ENCODE measurements around the gene REL.
"Not testable (repeated sequence)": the region's sequence is repeated elsewhere in the genome, so short reads cannot be mapped to it uniquely, and the experiment has no call there.

Gene REL

GRCh38 chr2:60925994-60926740, 44.8 kb downstream of the REL start:
- Histone ChIP-seq H3K36me3 (ENCODE audit: control insufficient read depth, insufficient read depth, low read length) (peaks cover 10% of the 10 kb centered on the region; the same call in 1 of the 2 replicates), H3K9ac (ENCODE audit: low read depth, low read length) (no peak overlapping the region), H3K27ac (ENCODE audit: low read depth, low read length) (peak overlapping the region; percentile 4), H3K4me3 (ENCODE audit: low read depth, low read length) (no peak overlapping the region; the same call in 1 of the 2 replicates), H3K27me3 (ENCODE audit: control insufficient read depth, insufficient read depth, low read length) (no peaks in the 10 kb centered on the region), H3K4me1 (ENCODE audit: control insufficient read depth, insufficient read depth, low read length) (peaks cover 13% of the 10 kb centered on the region), H3K9me3 (ENCODE audit: control insufficient read depth, insufficient read depth, low read length) (no peaks in the 10 kb centered on the region)

GRCh38 chr2:60926741-60927552, 45.6 kb downstream of the REL start:
- no peak overlapping the region for H3K4me3 ChIP-seq (ENCODE audit: low read depth, low read length)
- peaks cover 13% of the 10 kb centered on the region for H3K4me1 ChIP-seq (ENCODE audit: control insufficient read depth, insufficient read depth, low read length)
- no peak overlapping the region for H3K9ac ChIP-seq (ENCODE audit: low read depth, low read length)
- H3K36me3 ChIP-seq (ENCODE audit: control insufficient read depth, insufficient read depth, low read length): peaks cover 6% of the 10 kb centered on the region; the same call in 1 of the 2 replicates
- no peak overlapping the region for H3K27ac ChIP-seq (ENCODE audit: low read depth, low read length)
- no peaks in the 10 kb centered on the region for H3K27me3 ChIP-seq (ENCODE audit: control insufficient read depth, insufficient read depth, low read length)
- H3K9me3 ChIP-seq (ENCODE audit: control insufficient read depth, insufficient read depth, low read length): no peaks in the 10 kb centered on the region

- not testable (repeated sequence) for H3K36me3 ChIP-seq (ENCODE audit: control insufficient read depth, insufficient read depth, low read length); H3K9me3 ChIP-seq (ENCODE audit: control insufficient read depth, insufficient read depth, low read length); H3K27me3 ChIP-seq (ENCODE audit: control insufficient read depth, insufficient read depth, low read length); H3K27ac ChIP-seq (ENCODE audit: low read depth, low read length); H3K4me1 ChIP-seq (ENCODE audit: control insufficient read depth, insufficient read depth, low read length); H3K9ac ChIP-seq (ENCODE audit: low read depth, low read length); H3K4me3 ChIP-seq (ENCODE audit: low read depth, low read length)
These were observed 50.7 kb downstream of the REL start for GRCh38 chr2:60932061-60932460.

- Histone ChIP-seq H3K27me3 (ENCODE audit: control insufficient read depth, insufficient read depth, low read length) (no peaks in the 10 kb centered on the region), H3K36me3 (ENCODE audit: control insufficient read depth, insufficient read depth, low read length) (no peaks in the 10 kb centered on the region), H3K9me3 (ENCODE audit: control insufficient read depth, insufficient read depth, low read length) (no peaks in the 10 kb centered on the region), H3K4me3 (ENCODE audit: low read depth, low read length) (no peak overlapping the region), H3K27ac (ENCODE audit: low read depth, low read length) (no peak overlapping the region), H3K9ac (ENCODE audit: low read depth, low read length) (no peak overlapping the region), H3K4me1 (ENCODE audit: control insufficient read depth, insufficient read depth, low read length) (no peaks in the 10 kb centered on the region)
These were observed 51.6 kb downstream of the REL start for GRCh38 chr2:60932954-60933353.

GRCh38 chr2:60934165-60934722, 52.9 kb downstream of the REL start:
- Histone ChIP-seq H3K4me1 (ENCODE audit: control insufficient read depth, insufficient read depth, low read length) (no peaks in the 10 kb centered on the region), H3K27ac (ENCODE audit: low read depth, low read length) (no peak overlapping the region), H3K27me3 (ENCODE audit: control insufficient read depth, insufficient read depth, low read length) (no peaks in the 10 kb centered on the region), H3K9me3 (ENCODE audit: control insufficient read depth, insufficient read depth, low read length) (no peaks in the 10 kb centered on the region), H3K36me3 (ENCODE audit: control insufficient read depth, insufficient read depth, low read length) (no peaks in the 10 kb centered on the region), H3K9ac (ENCODE audit: low read depth, low read length) (no peak overlapping the region), H3K4me3 (ENCODE audit: low read depth, low read length) (no peak overlapping the region)

GRCh38 chr2:60936757-60937156, 55.4 kb downstream of the REL start:
- Histone ChIP-seq H3K9me3 (ENCODE audit: control insufficient read depth, insufficient read depth, low read length) (no peaks in the 10 kb centered on the region), H3K4me1 (ENCODE audit: control insufficient read depth, insufficient read depth, low read length) (no peaks in the 10 kb centered on the region), H3K36me3 (ENCODE audit: control insufficient read depth, insufficient read depth, low read length) (no peaks in the 10 kb centered on the region), H3K9ac (ENCODE audit: low read depth, low read length) (no peak overlapping the region), H3K27ac (ENCODE audit: low read depth, low read length) (no peak overlapping the region), H3K27me3 (ENCODE audit: control insufficient read depth, insufficient read depth, low read length) (no peaks in the 10 kb centered on the region), H3K4me3 (ENCODE audit: low read depth, low read length) (no peak overlapping the region)

GRCh38 chr2:60938301-60938700, 56.9 kb downstream of the REL start:
- Histone ChIP-seq H3K27ac (ENCODE audit: low read depth, low read length) (no peak overlapping the region), H3K36me3 (ENCODE audit: control insufficient read depth, insufficient read depth, low read length) (no peaks in the 10 kb centered on the region), H3K4me1 (ENCODE audit: control insufficient read depth, insufficient read depth, low read length) (no peaks in the 10 kb centered on the region), H3K4me3 (ENCODE audit: low read depth, low read length) (no peak overlapping the region), H3K27me3 (ENCODE audit: control insufficient read depth, insufficient read depth, low read length) (no peaks in the 10 kb centered on the region), H3K9ac (ENCODE audit: low read depth, low read length) (no peak overlapping the region), H3K9me3 (ENCODE audit: control insufficient read depth, insufficient read depth, low read length) (no peaks in the 10 kb centered on the region)

- no peaks in the 10 kb centered on the region for H3K9me3 ChIP-seq (ENCODE audit: control insufficient read depth, insufficient read depth, low read length)
- H3K27me3 ChIP-seq (ENCODE audit: control insufficient read depth, insufficient read depth, low read length): no peaks in the 10 kb centered on the region
- no peak overlapping the region for H3K27ac ChIP-seq (ENCODE audit: low read depth, low read length)
- no peaks in the 10 kb centered on the region for H3K4me1 ChIP-seq (ENCODE audit: control insufficient read depth, insufficient read depth, low read length)
- no peak overlapping the region for H3K9ac ChIP-seq (ENCODE audit: low read depth, low read length)
- no peaks in the 10 kb centered on the region for H3K36me3 ChIP-seq (ENCODE audit: control insufficient read depth, insufficient read depth, low read length)
- no peak overlapping the region for H3K4me3 ChIP-seq (ENCODE audit: low read depth, low read length)
These were observed 58.2 kb downstream of the REL start for GRCh38 chr2:60939622-60940021.

- Histone ChIP-seq H3K27ac (ENCODE audit: low read depth, low read length) (no peak overlapping the region), H3K27me3 (ENCODE audit: control insufficient read depth, insufficient read depth, low read length) (no peaks in the 10 kb centered on the region), H3K9me3 (ENCODE audit: control insufficient read depth, insufficient read depth, low read length) (no peaks in the 10 kb centered on the region), H3K4me1 (ENCODE audit: control insufficient read depth, insufficient read depth, low read length) (no peaks in the 10 kb centered on the region; the same call in 1 of the 2 replicates), H3K4me3 (ENCODE audit: low read depth, low read length) (no peak overlapping the region), H3K9ac (ENCODE audit: low read depth, low read length) (no peak overlapping the region), H3K36me3 (ENCODE audit: control insufficient read depth, insufficient read depth, low read length) (no peaks in the 10 kb centered on the region)
These were observed 64.0 kb downstream of the REL start for GRCh38 chr2:60945341-60945740.

GRCh38 chr2:60947056-60947455, 65.7 kb downstream of the REL start:
- H3K27ac ChIP-seq (ENCODE audit: low read depth, low read length): no peak overlapping the region
- H3K4me1 ChIP-seq (ENCODE audit: control insufficient read depth, insufficient read depth, low read length): no peaks in the 10 kb centered on the region; the same call in 1 of the 2 replicates
- no peaks in the 10 kb centered on the region for H3K27me3 ChIP-seq (ENCODE audit: control insufficient read depth, insufficient read depth, low read length)
- no peaks in the 10 kb centered on the region for H3K36me3 ChIP-seq (ENCODE audit: control insufficient read depth, insufficient read depth, low read length)
- no peak overlapping the region for H3K9ac ChIP-seq (ENCODE audit: low read depth, low read length)
- H3K4me3 ChIP-seq (ENCODE audit: low read depth, low read length): no peak overlapping the region
- peaks cover 10% of the 10 kb centered on the region; the same call in 1 of the 2 replicates for H3K9me3 ChIP-seq (ENCODE audit: control insufficient read depth, insufficient read depth, low read length)

GRCh38 chr2:60948161-60948560, 66.8 kb downstream of the REL start:
- no peak overlapping the region for H3K9ac ChIP-seq (ENCODE audit: low read depth, low read length)
- no peaks in the 10 kb centered on the region for H3K27me3 ChIP-seq (ENCODE audit: control insufficient read depth, insufficient read depth, low read length)
- H3K4me3 ChIP-seq (ENCODE audit: low read depth, low read length): no peak overlapping the region
- no peaks in the 10 kb centered on the region for H3K36me3 ChIP-seq (ENCODE audit: control insufficient read depth, insufficient read depth, low read length)
- no peak overlapping the region for H3K27ac ChIP-seq (ENCODE audit: low read depth, low read length)
- peaks cover 10% of the 10 kb centered on the region; the same call in 1 of the 2 replicates for H3K9me3 ChIP-seq (ENCODE audit: control insufficient read depth, insufficient read depth, low read length)
- no peaks in the 10 kb centered on the region; the same call in 1 of the 2 replicates for H3K4me1 ChIP-seq (ENCODE audit: control insufficient read depth, insufficient read depth, low read length)
